ENCODE results near the gene TMEM107.

Gene TMEM107

GRCh38 chr17:8162233-8162996, 13.8 kb downstream of the TMEM107 start, which contains the start of gene VAMP2:
TSS of gene VAMP2 (minus strand) at chr17:8162948. CDS start at chr17:8162879, 69 bp downstream.
- peak; percentile 70 to 72 for DNase-seq (ENCODE audit: low read depth in 2 of 2)

- DNase-seq (ENCODE audit: low read depth in 2 of 2): no peak
Measured at GRCh38 chr17:8161289-8162232, 14.6 kb downstream of the TMEM107 start.

DNA sequence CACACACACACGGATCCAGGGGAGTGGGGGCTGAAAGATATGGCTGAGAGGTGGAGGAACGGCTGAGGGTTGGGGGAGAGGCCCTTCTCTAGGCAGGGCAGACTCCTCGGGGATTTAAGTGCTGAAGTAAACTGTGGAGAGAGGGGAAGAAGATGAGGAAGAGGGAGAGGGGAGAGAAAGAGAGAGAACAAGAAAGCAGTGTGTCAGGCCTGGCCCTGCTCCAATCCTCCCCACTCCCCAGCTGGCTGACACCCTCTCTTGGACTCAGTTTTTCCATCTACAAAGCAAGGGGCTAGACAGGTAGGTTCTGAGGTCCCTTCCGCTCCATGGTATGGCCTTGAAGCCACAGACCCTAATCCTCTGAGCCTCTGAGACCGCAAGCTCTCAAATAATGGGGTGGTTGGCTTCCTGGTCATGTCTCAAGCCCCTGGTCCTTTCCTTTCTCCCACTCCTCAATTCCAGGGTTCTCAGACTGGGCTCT, 15.4 kb downstream of the TMEM107 start:
- no peak for DNase-seq (ENCODE audit: low read depth in 2 of 2)

- DNase-seq (ENCODE audit: low read depth in 2 of 2): no peak
Measured at GRCh38 chr17:8160224-8160577, 16.0 kb downstream of the TMEM107 start.

DNA sequence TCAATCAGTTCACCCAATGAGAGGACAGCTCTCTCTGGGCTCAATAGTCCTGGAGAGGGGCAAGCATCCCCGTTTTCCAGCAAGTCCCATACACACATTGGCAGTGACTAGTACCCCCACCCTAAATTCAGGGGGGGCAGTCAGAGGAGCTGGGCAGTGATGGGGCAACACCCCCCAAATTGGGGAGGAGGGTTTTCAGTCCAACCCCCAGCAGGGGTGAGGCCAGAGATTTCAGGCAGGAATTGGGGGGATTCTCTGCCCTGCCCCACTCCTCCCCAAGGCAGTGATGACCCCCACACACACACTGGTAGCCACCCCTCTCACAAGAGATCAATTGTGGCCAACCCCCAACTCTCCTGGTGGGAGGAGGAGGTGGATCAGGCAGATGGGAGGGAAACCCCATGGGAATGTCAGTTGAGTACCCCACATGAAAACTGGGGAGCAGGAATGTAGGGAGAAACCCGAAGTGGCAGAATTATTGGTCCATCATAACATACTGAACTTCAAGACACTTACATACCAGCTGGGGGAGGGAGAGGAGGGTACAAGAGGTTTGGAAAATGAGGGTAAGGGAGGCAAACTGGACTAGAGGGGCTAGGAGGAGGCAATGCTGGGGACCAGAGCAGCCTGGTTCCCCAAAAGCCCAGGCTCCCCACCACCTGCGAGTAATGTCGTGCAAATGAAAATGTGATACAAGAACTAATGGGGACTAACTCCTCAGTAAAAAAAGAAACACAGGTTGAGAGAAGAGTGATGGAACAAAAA, 16.5 kb downstream of the TMEM107 start:
- DNase-seq (ENCODE audit: low read depth in 2 of 2): no peak

GRCh38 chr17:8159032-8159400, 17.2 kb downstream of the TMEM107 start:
- DNase-seq (ENCODE audit: low read depth in 2 of 2): no peak

- DNase-seq (ENCODE audit: low read depth in 2 of 2): peak; percentile 67 to 70
Measured at GRCh38 chr17:8158267-8159031, 17.7 kb downstream of the TMEM107 start.

GRCh38 chr17:8156246-8156992, 19.8 kb downstream of the TMEM107 start:
- peak; percentile 100 for DNase-seq (ENCODE audit: low read depth in 2 of 2)

- DNase-seq (ENCODE audit: low read depth in 2 of 2): no peak
Measured at GRCh38 chr17:8155996-8156245, 20.3 kb downstream of the TMEM107 start.

GRCh38 chr17:8155231-8155995, 20.8 kb downstream of the TMEM107 start:
- DNase-seq (ENCODE audit: low read depth in 2 of 2): no peak

DNA sequence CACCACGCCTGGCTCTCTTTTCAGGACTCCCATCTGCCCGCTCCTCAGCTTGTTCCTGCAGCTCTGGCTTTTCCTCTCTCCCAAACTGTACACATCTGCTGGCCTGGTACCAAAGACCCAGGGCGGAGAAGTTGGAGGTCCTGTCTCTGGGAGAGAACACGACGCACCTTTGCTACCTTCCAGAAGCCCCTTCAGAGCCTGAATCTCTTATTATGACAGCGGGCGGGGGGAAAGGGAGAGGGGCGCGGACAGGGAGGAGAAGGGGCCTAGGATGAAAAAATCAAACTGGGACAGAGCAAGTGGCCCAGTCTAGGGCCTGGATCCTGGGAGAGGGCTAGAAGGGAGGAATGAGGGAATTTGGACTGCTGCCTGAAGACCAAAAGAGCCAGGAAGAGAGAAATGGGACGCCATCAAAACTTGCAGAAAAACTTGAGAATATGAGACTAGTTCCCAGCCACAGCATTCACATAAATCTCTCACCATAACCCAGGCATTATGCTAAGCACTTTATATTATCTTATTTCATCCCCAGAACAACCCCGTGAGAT, 21.5 kb downstream of the TMEM107 start:
- no peak for DNase-seq (ENCODE audit: low read depth in 2 of 2)

GRCh38 chr17:8153957-8154607, 22.1 kb downstream of the TMEM107 start:
- peak; percentile 62 to 79 for DNase-seq (ENCODE audit: low read depth in 2 of 2)

- DNase-seq (ENCODE audit: low read depth in 2 of 2): no peak
Measured at GRCh38 chr17:8153525-8153956, 22.6 kb downstream of the TMEM107 start.

DNA sequence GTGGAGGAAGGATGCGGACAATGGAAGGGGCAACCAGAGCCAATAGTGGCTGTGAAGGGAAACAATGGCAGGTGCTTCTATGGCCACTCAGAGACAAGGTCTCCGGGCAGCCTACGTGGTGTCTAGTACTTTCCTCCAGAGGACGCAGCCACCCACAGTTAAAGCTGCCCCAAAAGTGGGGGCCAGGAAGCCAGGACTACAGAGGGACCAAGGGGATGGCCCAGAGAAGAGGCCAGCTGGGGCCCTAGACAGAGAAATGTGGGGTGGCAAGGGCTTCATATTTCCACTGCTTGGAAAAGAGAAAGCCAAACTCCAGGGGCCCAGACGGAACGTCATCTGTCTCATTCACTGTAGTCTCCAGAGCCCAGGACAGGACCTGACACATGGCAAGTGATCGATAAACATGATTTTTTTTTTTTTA, 23.1 kb downstream of the TMEM107 start:
- DNase-seq (ENCODE audit: low read depth in 2 of 2): no peak

DNA sequence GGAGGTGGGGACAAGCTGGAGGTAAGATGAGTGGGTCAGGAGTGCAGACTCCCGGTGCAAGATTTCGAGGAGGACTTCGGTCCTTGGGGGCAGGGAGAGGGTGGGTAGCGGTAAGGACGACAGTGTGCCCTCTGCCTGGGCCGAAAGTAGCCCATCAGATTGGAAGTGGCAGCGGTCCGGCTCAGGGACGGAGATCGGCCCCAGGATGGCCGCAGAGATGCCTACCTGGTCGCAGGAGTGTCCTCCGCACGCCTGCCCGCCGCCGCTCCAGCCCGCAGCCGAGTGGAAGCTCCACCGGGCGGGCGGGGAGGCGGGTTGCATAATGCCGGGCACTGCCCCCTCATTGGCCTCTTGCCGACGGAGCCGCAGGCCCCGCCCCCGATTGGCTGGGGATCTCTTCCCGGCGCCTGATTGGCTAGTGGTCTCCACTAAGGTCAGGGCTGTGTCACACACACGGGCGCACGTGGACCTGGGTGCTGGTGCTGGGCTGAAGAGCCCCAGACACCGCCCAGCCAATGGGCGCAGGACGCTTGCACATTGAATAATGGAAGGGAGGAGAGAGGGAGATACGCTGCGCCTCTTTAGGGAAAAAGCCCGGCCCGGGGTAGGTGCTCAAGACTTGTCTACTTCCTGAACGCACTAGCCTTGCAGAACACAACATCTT, 23.9 kb downstream of the TMEM107 start, which contains the start of gene PER1:
TSS of gene PER1 (minus strand) at position 293 of the 664 bp plus-strand sequence. CDS start 1,698 bp downstream, outside the sequence.
- DNase-seq (ENCODE audit: low read depth in 2 of 2): peak; percentile 50 to 67

DNA sequence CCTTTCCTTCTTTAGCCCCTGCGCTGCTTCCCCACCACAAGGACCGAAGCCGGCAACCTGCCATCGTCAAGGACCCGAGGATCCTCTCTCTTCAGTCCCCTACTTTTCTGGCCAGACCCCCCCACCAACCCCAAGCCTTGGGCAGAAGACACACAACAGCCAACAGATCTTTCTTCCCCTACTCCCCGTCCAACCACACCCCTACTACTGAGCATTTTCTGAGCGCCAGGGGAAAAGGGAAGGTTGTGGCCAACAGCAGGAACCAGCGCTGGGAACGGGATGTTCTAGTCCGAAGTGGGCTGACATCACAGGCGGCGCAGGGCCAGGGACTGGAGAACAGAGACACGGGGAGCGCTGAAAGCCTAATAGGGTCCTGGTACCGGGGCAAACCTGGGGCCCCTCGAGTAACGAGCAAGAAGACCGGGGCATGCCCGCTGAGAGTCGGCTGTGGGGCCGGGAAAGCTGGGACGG, 24.5 kb downstream of the TMEM107 start:
- DNase-seq (ENCODE audit: low read depth in 2 of 2): no peak

- DNase-seq (ENCODE audit: low read depth in 2 of 2): peak; percentile 84
Measured at GRCh38 chr17:8151120-8151640, 25.0 kb downstream of the TMEM107 start.
